ENCODE measurements around the gene TMEM26. TPM values are rescaled to one million over a fixed set of nuclear protein-coding genes. Genes with fewer than 3 reads are reported as not detected.

TMEM26 gene
- total RNA-seq: not detected in 2 replicates

GRCh38 chr10:61452655-61453641 is at the start of gene TMEM26:
TMEM26 (minus strand) TSS chr10:61453381; CDS start chr10:61453081, 300 bp downstream.
- intact Hi-C loops (cut with micrococcal nuclease): no loop called here
- Mint-ChIP-seq H3K4me3 (no peak within 1 kb of the TSS), H3K4me1 (ENCODE audit: low read depth) (no peaks in the 10 kb centered on the region), H3K9me3 (no peaks in the 10 kb centered on the region), H3K27me3 (ENCODE audit: insufficient read depth) (peaks cover 27% of the 10 kb centered on the region), H3K36me3 (ENCODE audit: low read depth) (no peaks in the 10 kb centered on the region), H3K27ac (no peak within 1 kb of the TSS)
- no peak for DNase-seq (ENCODE audit: low spot score)

- H3K9me3 Mint-ChIP-seq: no peaks in the 10 kb centered on the region
- no peak overlapping the region for H3K27ac Mint-ChIP-seq
- H3K36me3 Mint-ChIP-seq (ENCODE audit: low read depth): no peaks in the 10 kb centered on the region
These were observed 47.3 kb upstream of the TMEM26 start for GRCh38 chr10:61500460-61500859.

DNA sequence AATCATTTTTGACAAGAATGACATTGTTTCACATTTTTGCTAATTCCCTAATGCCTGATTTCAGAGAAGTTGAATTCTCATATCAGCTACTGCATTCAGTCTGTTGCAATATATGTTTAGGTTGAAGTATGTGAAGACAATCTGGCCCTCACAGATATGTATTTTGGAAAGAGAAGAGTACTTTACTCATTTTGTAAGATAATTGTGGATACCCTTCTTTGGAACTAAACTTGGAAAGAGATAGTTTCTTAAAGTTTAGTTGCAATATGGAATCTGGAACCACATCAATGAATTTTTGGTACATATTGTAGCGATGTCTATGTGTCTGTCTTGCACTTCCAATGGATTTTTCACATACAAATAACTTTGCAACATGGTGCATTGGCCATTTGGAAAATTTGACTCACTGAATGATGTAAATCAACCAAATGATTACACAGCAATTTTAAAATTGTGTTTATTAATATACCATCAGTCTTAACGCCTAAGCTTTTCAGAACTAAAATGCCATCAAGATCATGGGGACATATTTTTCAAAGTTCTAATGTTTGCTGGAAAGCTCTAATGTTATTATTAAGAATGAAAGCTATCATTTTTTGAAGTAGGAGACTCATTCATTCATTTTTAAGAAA is 39.3 kb upstream of the TMEM26 start:
- Mint-ChIP-seq H3K27ac (no peak overlapping the region), H3K4me3 (no peak overlapping the region), H3K9me3 (no peaks in the 10 kb centered on the region), H3K27me3 (ENCODE audit: insufficient read depth) (no peaks in the 10 kb centered on the region), H3K36me3 (ENCODE audit: low read depth) (no peaks in the 10 kb centered on the region), H3K4me1 (ENCODE audit: low read depth) (no peaks in the 10 kb centered on the region)
- intact Hi-C loops (cut with micrococcal nuclease): no loop called here
- DNase-seq (ENCODE audit: low spot score): no peak

More at GRCh38 chr10:61500460-61500859, 47.3 kb upstream of the TMEM26 start:
- no peak for DNase-seq (ENCODE audit: low spot score)
- peaks cover 2% of the 10 kb centered on the region for H3K27me3 Mint-ChIP-seq (ENCODE audit: insufficient read depth)
- H3K4me1 Mint-ChIP-seq (ENCODE audit: low read depth): no peaks in the 10 kb centered on the region
- H3K4me3 Mint-ChIP-seq: no peak overlapping the region
- intact Hi-C loops (cut with micrococcal nuclease): no loop called here

GRCh38 chr10:61487506-61487905 is 34.3 kb upstream of the TMEM26 start:
- no peak overlapping the region for H3K27ac Mint-ChIP-seq
- peaks cover 2% of the 10 kb centered on the region for H3K27me3 Mint-ChIP-seq (ENCODE audit: insufficient read depth)
- DNase-seq (ENCODE audit: low spot score): no peak
- H3K36me3 Mint-ChIP-seq (ENCODE audit: low read depth): no peaks in the 10 kb centered on the region
- intact Hi-C loops (cut with micrococcal nuclease): no loop called here
- no peaks in the 10 kb centered on the region for H3K4me1 Mint-ChIP-seq (ENCODE audit: low read depth)
- no peaks in the 10 kb centered on the region for H3K9me3 Mint-ChIP-seq
- no peak overlapping the region for H3K4me3 Mint-ChIP-seq

DNA sequence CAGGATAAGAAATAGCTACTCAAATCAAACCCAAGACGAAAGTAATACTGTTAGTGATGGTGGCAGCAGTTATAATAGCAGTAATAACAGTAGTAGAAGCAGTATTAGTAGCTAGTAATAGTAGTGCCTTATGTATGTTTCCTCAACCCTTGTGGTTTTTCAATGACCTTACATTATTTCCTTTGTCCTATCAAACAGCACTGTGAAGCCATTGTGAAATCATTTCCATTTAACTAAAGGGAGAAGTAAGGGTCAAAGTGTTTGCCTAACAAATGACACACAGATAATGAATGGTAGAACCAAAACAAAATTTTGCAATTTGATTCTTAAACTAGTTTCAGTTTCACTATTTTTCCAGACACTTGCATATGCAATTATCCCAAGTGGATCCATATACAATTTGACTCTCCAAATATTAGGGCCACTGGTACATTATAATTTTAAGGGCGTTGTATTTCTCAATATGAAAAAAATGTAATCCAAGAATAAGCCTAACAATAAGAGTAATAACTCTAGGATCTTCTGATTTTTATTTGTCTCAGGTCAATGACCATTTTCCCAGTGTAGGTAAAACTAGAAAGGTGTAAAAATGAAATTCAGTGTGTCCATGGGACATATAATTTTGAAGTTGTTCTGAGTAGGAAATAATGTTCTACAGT is 33.7 kb upstream of the TMEM26 start:
- H3K9me3 Mint-ChIP-seq: no peaks in the 10 kb centered on the region

GRCh38 chr10:61486251-61486650 is 33.1 kb upstream of the TMEM26 start:
- intact Hi-C loops (cut with micrococcal nuclease): no loop called here
- H3K4me1 Mint-ChIP-seq (ENCODE audit: low read depth): no peaks in the 10 kb centered on the region
- H3K4me3 Mint-ChIP-seq: no peak overlapping the region
- no peak overlapping the region for H3K27ac Mint-ChIP-seq
- no peaks in the 10 kb centered on the region for H3K9me3 Mint-ChIP-seq
- DNase-seq (ENCODE audit: low spot score): no peak
- peaks cover 2% of the 10 kb centered on the region for H3K27me3 Mint-ChIP-seq (ENCODE audit: insufficient read depth)
- no peaks in the 10 kb centered on the region for H3K36me3 Mint-ChIP-seq (ENCODE audit: low read depth)

More for the DNA sequence above, 33.7 kb upstream of the TMEM26 start:
- intact Hi-C loops (cut with micrococcal nuclease): no loop called here
- Mint-ChIP-seq H3K4me1 (ENCODE audit: low read depth) (no peaks in the 10 kb centered on the region), H3K4me3 (no peak overlapping the region), H3K27ac (no peak overlapping the region), H3K36me3 (ENCODE audit: low read depth) (no peaks in the 10 kb centered on the region), H3K27me3 (ENCODE audit: insufficient read depth) (peaks cover 2% of the 10 kb centered on the region)
- DNase-seq (ENCODE audit: low spot score): no peak

DNA sequence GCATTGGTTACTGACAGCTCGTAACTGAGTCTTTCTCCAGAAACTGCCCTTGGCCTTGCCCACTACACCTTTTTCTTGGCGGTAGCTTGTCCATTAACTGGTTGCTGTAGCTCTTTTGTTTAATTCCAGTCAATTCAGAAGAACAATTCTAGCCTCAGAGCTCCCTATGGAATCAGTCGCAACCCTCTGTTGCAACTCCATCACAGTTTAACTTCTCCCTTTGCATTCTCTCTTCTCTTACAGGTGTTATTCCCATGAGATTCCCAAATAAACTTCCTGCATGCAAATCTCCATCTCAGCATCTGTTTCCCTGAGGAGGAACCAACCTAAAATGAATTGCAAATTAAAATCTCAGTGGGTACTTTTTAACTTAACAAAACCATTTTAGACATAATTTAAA is 28.4 kb upstream of the TMEM26 start:
- Mint-ChIP-seq H3K4me3 (no peak overlapping the region), H3K9me3 (no peaks in the 10 kb centered on the region), H3K4me1 (ENCODE audit: low read depth) (no peaks in the 10 kb centered on the region), H3K27ac (no peak overlapping the region), H3K36me3 (ENCODE audit: low read depth) (no peaks in the 10 kb centered on the region), H3K27me3 (ENCODE audit: insufficient read depth) (peaks cover 3% of the 10 kb centered on the region)
- DNase-seq (ENCODE audit: low spot score): no peak
- intact Hi-C loops (cut with micrococcal nuclease): no loop called here

GRCh38 chr10:61480208-61480607 is 27.0 kb upstream of the TMEM26 start:
- Mint-ChIP-seq H3K27me3 (ENCODE audit: insufficient read depth) (peaks cover 3% of the 10 kb centered on the region), H3K9me3 (no peaks in the 10 kb centered on the region), H3K27ac (no peak overlapping the region), H3K4me3 (no peak overlapping the region), H3K4me1 (ENCODE audit: low read depth) (no peaks in the 10 kb centered on the region), H3K36me3 (ENCODE audit: low read depth) (no peaks in the 10 kb centered on the region)
- intact Hi-C loops (cut with micrococcal nuclease): no loop called here
- DNase-seq (ENCODE audit: low spot score): no peak

DNA sequence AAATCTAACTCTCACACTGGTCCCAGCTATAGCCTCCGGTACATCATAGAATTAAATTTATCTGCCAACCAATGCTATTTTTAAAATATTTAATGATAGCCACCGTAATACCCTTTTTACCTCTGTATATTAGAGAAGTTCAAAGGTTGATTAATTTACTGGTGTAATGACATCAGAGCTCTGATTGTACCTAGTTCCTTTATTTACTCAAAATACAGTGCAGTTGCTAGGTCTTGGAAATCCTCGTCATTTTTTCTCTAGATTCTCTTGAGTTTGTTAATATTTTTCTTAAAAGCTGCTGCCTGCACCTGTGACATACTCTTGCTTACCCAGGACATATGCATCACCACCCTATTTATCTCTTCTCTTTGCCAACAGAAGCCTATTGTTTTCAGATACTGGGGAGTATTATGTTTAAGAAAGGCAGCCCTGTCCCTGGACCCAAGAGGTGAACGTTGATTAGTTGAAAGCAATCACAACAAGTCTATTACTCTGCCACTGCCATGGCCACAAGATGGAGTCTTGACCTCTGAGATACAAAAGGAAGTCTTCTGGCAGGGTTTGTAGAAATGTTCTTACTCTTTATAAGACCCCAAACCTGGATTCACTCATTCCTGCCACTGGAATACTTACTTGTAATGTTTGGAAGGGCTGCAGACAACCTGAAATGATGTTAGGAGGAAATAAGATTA is 25.6 kb upstream of the TMEM26 start:
- DNase-seq (ENCODE audit: low spot score): no peak
- Mint-ChIP-seq H3K36me3 (ENCODE audit: low read depth) (no peaks in the 10 kb centered on the region), H3K27me3 (ENCODE audit: insufficient read depth) (peaks cover 3% of the 10 kb centered on the region), H3K4me1 (ENCODE audit: low read depth) (no peaks in the 10 kb centered on the region), H3K4me3 (no peak overlapping the region), H3K27ac (no peak overlapping the region), H3K9me3 (no peaks in the 10 kb centered on the region)
- intact Hi-C loops (cut with micrococcal nuclease): no loop called here

DNA sequence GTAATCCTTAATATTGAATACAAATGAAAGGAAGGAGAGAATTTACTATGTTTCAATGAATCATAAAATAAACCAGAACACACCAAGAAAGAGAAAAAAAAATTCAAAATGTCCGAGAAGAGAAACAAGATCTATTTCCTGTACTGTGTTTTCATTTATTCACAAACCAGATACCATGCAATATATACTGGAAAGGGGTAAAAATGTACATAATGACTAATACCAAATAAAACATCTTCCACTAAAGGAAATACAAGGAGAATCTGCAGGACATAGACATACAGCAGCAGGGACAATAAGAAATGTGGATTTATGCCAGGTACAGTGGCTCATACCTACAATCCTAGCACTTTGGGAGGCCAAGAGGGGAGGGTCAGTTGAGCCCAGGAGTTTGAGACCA is 24.3 kb upstream of the TMEM26 start:
- DNase-seq (ENCODE audit: low spot score): no peak
- no peaks in the 10 kb centered on the region for H3K9me3 Mint-ChIP-seq
- no peaks in the 10 kb centered on the region for H3K4me1 Mint-ChIP-seq (ENCODE audit: low read depth)
- H3K27me3 Mint-ChIP-seq (ENCODE audit: insufficient read depth): peaks cover 2% of the 10 kb centered on the region
- H3K27ac Mint-ChIP-seq: no peak overlapping the region
- no peak overlapping the region for H3K4me3 Mint-ChIP-seq
- intact Hi-C loops (cut with micrococcal nuclease): no loop called here
- no peaks in the 10 kb centered on the region for H3K36me3 Mint-ChIP-seq (ENCODE audit: low read depth)

DNA sequence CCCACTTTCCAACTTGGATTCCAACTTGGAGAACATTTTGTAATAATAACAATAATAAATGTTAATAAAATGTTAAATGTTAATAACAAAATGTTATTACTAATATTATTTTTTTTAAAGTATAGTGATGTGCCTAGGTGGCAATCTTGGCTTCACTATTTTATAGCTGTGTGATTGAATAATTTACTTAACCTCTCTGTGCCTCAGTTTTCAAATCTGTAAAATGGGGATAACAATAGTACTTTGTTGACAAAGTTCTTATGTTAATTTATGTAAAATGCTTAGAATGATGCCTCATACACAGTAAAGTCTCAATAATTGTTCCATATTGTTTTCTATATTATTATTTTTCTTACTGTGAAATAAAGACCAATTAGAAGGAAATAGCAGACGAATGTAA is 23.3 kb upstream of the TMEM26 start:
- Mint-ChIP-seq H3K4me3 (no peak overlapping the region), H3K4me1 (ENCODE audit: low read depth) (no peaks in the 10 kb centered on the region), H3K27me3 (ENCODE audit: insufficient read depth) (peaks cover 2% of the 10 kb centered on the region), H3K9me3 (no peaks in the 10 kb centered on the region), H3K27ac (no peak overlapping the region), H3K36me3 (ENCODE audit: low read depth) (no peaks in the 10 kb centered on the region)
- intact Hi-C loops (cut with micrococcal nuclease): no loop called here
- no peak for DNase-seq (ENCODE audit: low spot score)

- intact Hi-C loops (cut with micrococcal nuclease): no loop called here
- DNase-seq (ENCODE audit: low spot score): no peak
- Mint-ChIP-seq H3K36me3 (ENCODE audit: low read depth) (no peaks in the 10 kb centered on the region), H3K9me3 (no peaks in the 10 kb centered on the region), H3K27ac (no peak overlapping the region), H3K4me3 (no peak overlapping the region), H3K4me1 (ENCODE audit: low read depth) (no peaks in the 10 kb centered on the region), H3K27me3 (ENCODE audit: insufficient read depth) (peaks cover 2% of the 10 kb centered on the region)
These were observed 22.3 kb upstream of the TMEM26 start for GRCh38 chr10:61475449-61475873.

Data from activated T-helper 1 cell treated with anti-CD3 and anti-CD28 coated beads, Interleukin-12 subunit alpha, Interleukin-12 subunit beta, Interleukin-2, Interleukin-4 antibody, amounts not matched to agents 30 ng/mL and 10 ng/mL and 1 ng/mL, durations not matched to agents 14 hours and 24 hours and 36 hours (primary cell).